Hematopoietic multipotent progenitor cell treated with erythropoietin and hydrocortisone succinate and interleukin-3 and kit ligand, for 15 days (in vitro differentiated cells): ENCODE measurements around the gene PRSS57.
A peak's percentile ranks its signal among the peaks of the same experiment; 100 is the strongest.
"Not testable (repeated sequence)": the region's sequence is repeated elsewhere in the genome, so short reads cannot be mapped to it uniquely, and the experiment has no call there.

Experiments used
- DNase-seq: peaks from one replicate; pipeline ENCODE4 v3.0.0-alpha.2; 2015; ENCODE audit warnings: low spot score

Gene PRSS57

GRCh38 chr19:674282-675151, 20.7 kb downstream of the PRSS57 start:
- no peak for DNase-seq

- DNase-seq = no peak
Measured at GRCh38 chr19:670609-671075, 24.6 kb downstream of the PRSS57 start.

GRCh38 chr19:668675-669434, 26.4 kb downstream of the PRSS57 start:
- not testable (repeated sequence) for DNase-seq

GRCh38 chr19:666985-667573, 28.2 kb downstream of the PRSS57 start:
- not testable (repeated sequence) for DNase-seq

GRCh38 chr19:664913-665443, 30.3 kb downstream of the PRSS57 start:
- DNase-seq = peak; percentile 65

- DNase-seq = no peak
Measured at GRCh38 chr19:663682-664117, 31.6 kb downstream of the PRSS57 start.

- peak; percentile 92 for DNase-seq
Measured at GRCh38 chr19:662962-663681, 32.1 kb downstream of the PRSS57 start, which contains the start of gene RNF126. Gene RNF126, minus strand, starts transcription at chr19:663214. Its CDS starts 93 bp downstream, at chr19:663121.

GRCh38 chr19:662207-662961, 32.9 kb downstream of the PRSS57 start:
- peak; percentile 17 for DNase-seq

- peak; percentile 42 for DNase-seq
Measured at GRCh38 chr19:661427-662196, 33.6 kb downstream of the PRSS57 start.

- no peak for DNase-seq
Measured at GRCh38 chr19:660793-661426, 34.3 kb downstream of the PRSS57 start.

GRCh38 chr19:658916-659839, 36.1 kb downstream of the PRSS57 start:
- no peak for DNase-seq

GRCh38 chr19:658059-658839, 37.0 kb downstream of the PRSS57 start:
- no peak for DNase-seq

- no peak for DNase-seq
Measured at GRCh38 chr19:657611-658010, 37.6 kb downstream of the PRSS57 start.

GRCh38 chr19:656751-657559, 38.3 kb downstream of the PRSS57 start:
- no peak for DNase-seq

- no peak for DNase-seq
Measured at GRCh38 chr19:655691-656090, 39.6 kb downstream of the PRSS57 start.

- no peak for DNase-seq
Measured at GRCh38 chr19:653425-653824, 41.8 kb downstream of the PRSS57 start.
